KBM-7 (cell line): Measurements from ENCODE around the gene ZNF519.
"Not testable (repeated sequence)": the region's sequence is repeated elsewhere in the genome, so short reads cannot be mapped to it uniquely, and the experiment has no call there.

Experiments
- DNase-seq: peaks from one replicate; pipeline ENCODE4 v3.0.0-alpha.2; 2015
- in situ Hi-C: fragments of 300-500 bp; cut with MboI; formaldehyde crosslinking; loops from 2 replicates; pipeline ENCODE4 v1.14.3; 2020; ENCODE audit warnings: low sequenced_read_pairs, low pct_unique_long_range_greater_than_20kb, mixed read lengths

The ZNF519 gene

DNA sequence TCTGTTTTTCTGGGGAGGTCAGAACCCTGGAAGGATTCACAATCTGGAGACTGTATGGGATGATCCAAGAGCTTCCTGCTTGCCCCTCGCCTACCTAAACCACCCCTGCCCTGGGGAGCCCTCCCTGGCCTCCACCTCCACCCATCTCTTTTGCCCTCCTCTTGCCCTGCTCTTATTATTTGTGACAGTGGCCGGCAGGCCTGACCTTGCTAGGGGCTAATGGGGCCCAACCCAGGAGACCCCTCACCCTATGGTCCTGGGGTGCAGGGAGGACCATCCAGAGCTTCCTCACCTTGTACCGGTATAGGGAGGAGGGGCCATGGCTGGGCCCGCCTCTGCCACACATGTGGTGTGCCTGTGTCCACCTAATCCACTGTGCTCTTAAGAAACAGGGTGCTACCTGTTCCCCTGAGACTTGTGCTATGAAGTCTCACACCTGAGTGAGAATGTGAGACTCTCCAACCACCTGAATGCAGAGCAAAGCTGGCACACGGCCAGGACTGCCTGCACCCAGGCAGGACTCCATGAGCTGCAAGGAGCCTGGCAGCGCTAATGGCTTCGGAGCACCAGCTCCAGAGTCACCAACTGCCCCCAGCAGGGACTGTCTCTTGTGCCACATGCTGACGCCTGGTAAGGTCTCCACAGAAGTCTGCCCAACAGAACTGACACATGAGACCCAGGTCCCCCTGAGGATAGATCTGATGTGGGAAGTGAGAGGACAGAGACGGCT, 17.1 kb upstream of the ZNF519 start:
- in situ Hi-C loops, DNase-seq: not testable (repeated sequence)

DNA sequence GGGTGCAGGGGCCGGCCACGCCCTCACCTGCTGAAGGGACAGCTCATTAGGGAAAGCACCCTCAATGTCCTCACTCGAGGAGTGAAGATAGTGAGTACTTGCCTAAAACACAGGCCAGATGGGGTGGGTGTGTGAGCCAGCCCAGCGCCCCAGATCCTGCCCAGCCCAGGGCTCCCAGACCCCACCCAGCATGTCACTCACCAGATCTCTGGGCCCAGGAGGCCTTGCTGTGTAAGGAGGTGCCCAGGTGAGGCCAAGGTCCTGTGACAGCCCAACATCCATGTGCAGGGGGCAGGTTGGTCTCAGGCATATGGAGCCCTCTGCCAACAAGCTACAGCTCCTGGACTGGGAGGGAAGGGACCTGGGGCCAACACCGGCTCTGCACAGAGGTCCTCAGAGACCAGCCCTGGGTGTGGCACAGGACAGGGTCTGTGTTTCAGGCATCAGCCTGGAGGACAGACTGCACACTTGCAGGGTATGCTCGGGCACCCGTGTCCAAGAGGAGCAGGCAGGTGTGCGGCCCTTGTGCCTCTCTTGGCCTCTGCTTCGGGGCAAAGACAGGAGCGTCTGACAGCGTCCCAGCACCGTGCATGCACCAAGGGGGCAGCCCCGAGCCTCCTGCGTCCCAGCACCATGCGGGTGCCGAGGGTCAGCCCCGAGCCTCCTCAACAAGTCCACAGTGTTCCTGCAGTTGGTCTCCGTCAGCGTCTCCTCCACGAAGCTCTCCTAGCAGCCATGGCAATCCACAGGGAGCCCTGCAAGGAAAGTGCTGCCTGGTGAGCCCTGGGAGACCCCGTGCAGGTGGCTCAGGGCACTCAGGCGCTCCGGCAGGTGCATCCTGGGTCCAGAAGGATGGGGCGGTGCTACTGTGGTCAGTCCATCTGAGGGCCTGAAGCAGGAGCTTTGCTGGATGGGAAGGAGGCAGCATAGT, 16.0 kb upstream of the ZNF519 start:
- in situ Hi-C loops, result not testable (repeated sequence)

GRCh38 chr18:14146771-14147170, 14.5 kb upstream of the ZNF519 start:
- DNase-seq, in situ Hi-C loops: not testable (repeated sequence)

More for the DNA sequence above, 16.0 kb upstream of the ZNF519 start:
- DNase-seq, result not testable (repeated sequence)

DNA sequence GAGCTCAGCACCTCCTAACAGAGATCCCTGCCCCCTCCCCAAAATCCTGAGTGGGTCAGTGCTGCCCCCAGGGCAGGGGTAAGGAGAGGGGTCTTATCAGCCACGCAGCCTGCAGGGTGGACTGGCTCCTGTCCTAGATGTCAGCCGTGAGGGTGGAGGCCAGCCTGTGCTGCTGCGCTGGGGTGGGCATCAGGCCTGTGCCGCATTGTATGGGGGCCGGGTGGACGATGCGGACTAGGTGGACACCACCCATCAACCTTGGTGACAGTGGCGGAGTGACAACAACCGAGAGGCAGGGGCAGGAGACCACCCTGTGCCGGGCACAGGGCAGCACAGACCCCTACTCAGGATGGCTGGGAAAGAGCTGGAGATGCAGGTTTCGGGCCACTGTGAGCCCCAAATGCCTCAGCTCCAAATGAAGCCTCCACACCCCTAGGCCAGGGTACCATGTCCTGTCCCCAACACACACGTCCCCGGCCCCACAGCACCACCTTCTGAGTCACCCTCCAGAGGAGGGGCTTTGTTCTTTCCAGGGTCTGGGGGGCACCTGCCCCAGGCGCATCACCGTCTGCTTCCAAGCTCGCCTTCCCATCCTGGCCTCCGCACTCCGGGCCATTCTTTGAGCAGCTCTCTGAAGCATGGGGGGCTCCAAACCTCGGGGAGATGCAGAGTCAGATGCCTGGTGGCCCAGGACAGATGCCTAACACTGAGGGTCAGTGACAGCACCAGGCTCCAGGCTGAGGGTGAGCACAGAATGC, 13.5 kb upstream of the ZNF519 start:
- in situ Hi-C loops, result not testable (repeated sequence)

DNA sequence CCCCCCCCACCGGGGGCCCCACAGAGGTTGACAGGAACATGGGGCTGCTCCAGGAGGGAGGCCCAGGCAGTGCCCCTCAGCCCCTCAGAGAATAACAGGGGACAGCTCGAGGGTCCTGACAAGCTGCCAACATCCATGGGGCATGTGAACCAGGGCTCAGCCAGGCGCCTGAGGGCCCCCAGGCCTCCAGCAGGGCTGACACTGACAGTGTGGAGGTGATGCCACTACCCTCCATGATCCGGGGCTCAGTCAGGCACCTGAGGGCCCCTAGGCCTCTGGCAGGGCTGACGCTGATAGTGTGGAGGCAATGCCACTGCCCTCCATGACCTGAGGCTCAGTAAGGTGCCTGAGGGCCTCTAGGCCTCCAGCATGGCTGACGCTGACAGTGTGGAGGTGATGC, 12.8 kb upstream of the ZNF519 start:
- DNase-seq, in situ Hi-C loops: not testable (repeated sequence)

More for the DNA sequence above, 13.5 kb upstream of the ZNF519 start:
- not testable (repeated sequence) for DNase-seq

DNA sequence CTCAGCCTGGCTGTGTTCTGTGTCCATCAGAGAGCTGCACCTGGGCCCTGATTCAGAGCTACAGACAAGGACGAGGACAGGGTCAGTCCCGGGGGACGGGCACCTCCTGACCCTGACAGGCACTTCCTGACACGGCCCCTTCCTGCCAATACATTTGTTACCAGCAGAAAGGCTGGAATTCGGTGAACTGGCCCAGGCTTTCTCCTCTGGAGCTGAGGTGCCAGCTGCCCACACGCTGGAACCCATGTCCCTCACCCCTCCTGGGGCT, 12.3 kb upstream of the ZNF519 start:
- in situ Hi-C loops, result no loop called here
- no peak for DNase-seq

- DNase-seq, in situ Hi-C loops: not testable (repeated sequence)
Observed at GRCh38 chr18:14143871-14144627, 11.8 kb upstream of the ZNF519 start.

DNA sequence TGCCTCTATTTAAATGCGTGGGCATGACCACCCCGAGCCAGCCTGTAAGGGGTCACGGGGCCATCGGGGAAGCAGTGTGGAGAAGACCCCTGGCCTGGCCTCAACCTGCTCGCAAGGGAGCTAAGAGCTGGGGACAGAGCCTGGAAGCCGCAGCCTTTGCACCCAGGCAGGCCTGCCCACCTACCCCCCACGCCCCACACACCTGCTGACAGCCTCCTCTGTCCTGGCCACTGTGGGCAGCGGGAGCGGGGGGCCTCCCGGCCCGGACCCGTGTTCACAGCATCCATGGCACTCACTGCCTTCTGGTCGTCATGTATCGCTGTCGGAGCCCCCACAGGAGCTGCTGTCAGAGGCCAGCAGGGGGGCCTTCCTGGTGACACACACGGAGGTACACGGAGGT, 11.2 kb upstream of the ZNF519 start:
- DNase-seq, in situ Hi-C loops: not testable (repeated sequence)

- DNase-seq, in situ Hi-C loops: not testable (repeated sequence)
Observed at GRCh38 chr18:14142177-14142576, 9.9 kb upstream of the ZNF519 start.

DNA sequence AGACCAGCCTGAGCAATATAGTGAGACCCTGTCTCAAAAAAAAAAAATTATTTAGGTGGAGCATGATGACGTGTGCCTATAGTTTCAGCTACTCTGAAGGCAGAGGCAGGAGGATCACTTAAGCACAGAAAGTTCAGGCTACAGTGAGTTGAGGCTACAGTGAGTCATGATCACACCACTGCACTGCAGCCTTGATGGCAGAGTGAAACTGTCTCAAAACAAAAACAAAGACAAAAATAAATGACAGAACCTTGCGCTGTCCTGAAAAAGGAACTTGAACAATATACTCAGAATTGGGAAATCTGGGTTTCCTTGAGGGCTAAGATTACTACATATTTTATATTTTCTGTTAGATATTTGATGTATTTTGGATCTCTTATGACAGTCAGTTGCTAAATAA, 7.3 kb upstream of the ZNF519 start:
- DNase-seq, in situ Hi-C loops: not testable (repeated sequence)

DNA sequence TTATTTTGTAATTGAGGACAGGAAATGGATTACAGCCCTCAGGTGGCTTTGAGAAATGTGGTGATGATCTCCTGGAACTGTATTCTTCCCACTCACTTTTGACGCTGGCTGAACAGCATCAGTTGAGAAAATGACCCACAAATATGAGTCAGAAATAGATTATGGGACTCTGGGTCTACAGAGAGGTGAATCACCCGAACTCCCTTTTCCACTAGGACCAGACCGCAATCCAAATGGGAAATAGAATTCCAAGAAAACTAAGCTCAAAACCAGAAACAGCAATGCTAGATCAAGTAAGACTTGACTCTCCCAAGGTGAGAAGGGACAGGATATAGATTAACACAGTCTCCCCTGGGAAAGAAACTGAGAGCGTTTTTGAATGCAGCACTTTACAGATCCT, 5.7 kb upstream of the ZNF519 start:
- DNase-seq, in situ Hi-C loops: not testable (repeated sequence)

GRCh38 chr18:14131696-14132270, 452 bp downstream of the ZNF519 start:
- in situ Hi-C loops, DNase-seq: not testable (repeated sequence)

DNA sequence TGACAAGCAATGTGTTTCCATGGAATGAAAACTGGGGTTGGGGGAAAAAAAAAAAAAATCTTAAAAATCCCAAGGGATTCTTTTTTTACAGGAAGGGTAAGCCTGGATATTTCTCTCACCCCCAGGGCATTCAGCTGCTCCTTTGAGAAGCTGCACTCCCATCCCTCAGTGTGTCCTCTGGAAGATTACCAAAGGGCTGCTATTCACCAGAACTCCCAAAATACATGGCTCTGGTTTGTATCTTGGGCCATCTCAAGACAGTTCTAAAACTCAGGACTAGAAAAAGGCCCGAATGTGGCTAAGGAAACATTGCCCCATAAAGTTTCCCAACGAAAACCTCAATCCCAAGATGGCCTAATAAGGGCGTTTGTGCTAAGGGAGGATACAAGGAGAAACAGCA, 1.4 kb downstream of the ZNF519 start:
- in situ Hi-C loops, DNase-seq: not testable (repeated sequence)

GRCh38 chr18:14124689-14125088, 7.5 kb downstream of the ZNF519 start:
- DNase-seq, result no peak
- in situ Hi-C loops, result no loop called here

- no peak for DNase-seq
- in situ Hi-C loops, result no loop called here
Observed at GRCh38 chr18:14122097-14122496, 10.1 kb downstream of the ZNF519 start.

- DNase-seq, result no peak
- in situ Hi-C loops, result no loop called here
Observed at GRCh38 chr18:14120926-14121325, 11.3 kb downstream of the ZNF519 start.

DNA sequence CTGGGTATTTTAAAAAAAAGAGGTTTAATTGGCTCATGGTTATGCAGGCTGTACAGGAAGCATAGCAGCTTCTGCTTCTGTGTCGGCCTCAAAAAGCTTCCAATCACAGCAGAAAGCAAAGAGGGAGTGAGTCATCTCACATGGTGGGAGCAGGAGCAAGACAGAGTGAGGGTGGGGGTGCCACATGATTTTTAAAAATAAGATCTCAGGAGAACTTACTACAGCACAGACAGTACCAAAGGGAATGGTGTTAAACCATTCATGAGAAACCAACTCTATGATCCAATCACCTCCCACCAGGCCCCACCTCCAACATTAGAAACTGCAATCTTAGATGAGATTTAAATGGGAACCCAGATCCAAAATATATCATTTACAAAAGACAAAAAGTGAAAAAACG, 14.6 kb downstream of the ZNF519 start:
- no peak for DNase-seq
- in situ Hi-C loops, result no loop called here

DNA sequence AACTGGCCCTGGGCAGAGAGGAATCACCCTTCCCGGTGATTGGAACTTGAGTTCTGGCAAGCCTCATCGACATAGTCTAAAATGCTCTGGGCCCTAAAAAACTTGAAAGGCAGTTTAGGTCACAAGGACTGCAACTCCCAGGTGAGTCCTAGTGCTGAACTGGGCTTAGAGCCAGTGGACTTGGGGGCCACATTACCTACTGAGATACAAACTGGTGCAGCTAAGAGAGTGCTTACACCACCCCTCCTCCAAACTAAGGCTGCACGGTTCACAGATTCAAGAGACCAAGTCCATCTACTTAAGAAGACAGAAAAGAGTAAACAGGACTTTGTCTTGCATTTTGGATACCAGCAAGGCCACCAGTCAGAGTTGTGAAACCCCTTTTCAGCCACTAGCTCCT, 25.3 kb downstream of the ZNF519 start:
- in situ Hi-C loops, result no loop called here
- no peak for DNase-seq
